SK-N-SH treated with all-trans-retinoic acid at 6 μM for 48 hours (cell line): ENCODE results near the gene TMEM178B.

Source experiments
- ATAC-seq: fragments of 200-7000 bp; cut with Tn5 transposase; 3 replicates; pipeline ENCODE4 v1.9.1; 2020; ENCODE audit warnings: mild to moderate bottlenecking, moderate library complexity
- ARNTL ChIP-seq: fragments of 450-650 bp; formaldehyde crosslinking; IDR thresholded peaks from 2 replicates; pipeline ENCODE4 v1.5.0; 2020; ENCODE audit warnings: low read depth, mild to moderate bottlenecking, moderate library complexity, borderline replicate concordance
- BACH2 ChIP-seq: fragments of 250-450 bp; sonication (Bioruptor Pico); IDR thresholded peaks from 2 replicates; pipeline ENCODE4 v1.9.0; 2021; ENCODE audit warnings: mild to moderate bottlenecking, borderline replicate concordance
- CREB5 ChIP-seq: fragments of 250-450 bp; sonication (Bioruptor Pico); IDR thresholded peaks from 2 replicates; pipeline ENCODE4 v1.5.1; 2020; ENCODE audit warnings: low read depth, mild to moderate bottlenecking, moderate library complexity
- CSDC2 ChIP-seq: fragments of 250-450 bp; sonication (Bioruptor Pico); IDR thresholded peaks from 2 replicates; pipeline ENCODE4 v1.5.0; 2020; ENCODE audit warnings: mild to moderate bottlenecking, moderate library complexity
- CSRNP3 ChIP-seq: fragments of 250-450 bp; sonication (Bioruptor Pico); IDR thresholded peaks from 2 replicates; pipeline ENCODE4 v1.5.1; 2021; ENCODE audit warnings: mild to moderate bottlenecking, moderate library complexity
- PPARA ChIP-seq: fragments of 250-450 bp; sonication (Bioruptor Pico); IDR thresholded peaks from 2 replicates; pipeline ENCODE4 v1.5.0; 2020; ENCODE audit warnings: mild to moderate bottlenecking, borderline replicate concordance
- RARB ChIP-seq: fragments of 250-450 bp; sonication (Bioruptor Pico); IDR thresholded peaks from 2 replicates; pipeline ENCODE4 v1.8.0; 2021; ENCODE audit warnings: mild to moderate bottlenecking, moderate library complexity
- TCF4 ChIP-seq: fragments of 250-450 bp; sonication (Bioruptor Pico); IDR thresholded peaks from 2 replicates; pipeline ENCODE4 v1.8.0; 2021; ENCODE audit warnings: mild to moderate bottlenecking, moderate library complexity, borderline replicate concordance
- TSHZ2 ChIP-seq: fragments of 250-450 bp; sonication (Bioruptor Pico); IDR thresholded peaks from 2 replicates; pipeline ENCODE4 v1.5.0; 2020; ENCODE audit warnings: mild to moderate bottlenecking, moderate library complexity
- ZC3H10 ChIP-seq: fragments of 250-450 bp; sonication (Bioruptor Pico); IDR thresholded peaks from 2 replicates; pipeline ENCODE4 v1.5.1; 2021; ENCODE audit warnings: mild to moderate bottlenecking, moderate library complexity
- ZFP3 ChIP-seq: fragments of 250-450 bp; sonication (Bioruptor Pico); IDR thresholded peaks from 2 replicates; pipeline ENCODE4 v1.5.0; 2020; ENCODE audit warnings: mild to moderate bottlenecking, moderate library complexity
- ZNF565 ChIP-seq: fragments of 450-650 bp; formaldehyde crosslinking; conservative IDR thresholded peaks from 2 replicates; pipeline ENCODE4 v1.5.0; 2020; ENCODE audit warnings: low read depth, mild to moderate bottlenecking, moderate library complexity
- ZNF70 ChIP-seq: fragments of 450-650 bp; formaldehyde crosslinking; IDR thresholded peaks from 2 replicates; pipeline ENCODE4 v1.5.0; 2020; ENCODE audit warnings: mild to moderate bottlenecking, moderate library complexity
- TF ChIP-seq, protein P1 (sequence below): fragments of 250-450 bp; sonication (Bioruptor Pico); IDR thresholded peaks from 2 replicates; pipeline ENCODE4 v1.8.0; 2021; ENCODE audit warnings: low read depth, mild to moderate bottlenecking, moderate library complexity, borderline replicate concordance
- TF ChIP-seq, protein P2 (sequence below): fragments of 250-450 bp; sonication (Bioruptor Pico); IDR thresholded peaks from 2 replicates; pipeline ENCODE4 v1.8.0; 2020; ENCODE audit warnings: mild to moderate bottlenecking, moderate library complexity, borderline replicate concordance

Gene TMEM178B

GRCh38 chr7:141409801-141410329 lies 336.0 kb downstream of the TMEM178B start:
- TF ChIP-seq ARNTL (CRISPR knock-in tag) (no peak), ZFP3 (CRISPR knock-in tag) (no peak), BACH2 (CRISPR knock-in tag) (no peak), TCF4 (CRISPR knock-in tag) (no peak), ZNF70 (CRISPR knock-in tag) (no peak), TSHZ2 (CRISPR knock-in tag) (no peak), RARB (CRISPR knock-in tag) (no peak), CREB5 (CRISPR knock-in tag) (no peak)
- no peak for ATAC-seq

DNA sequence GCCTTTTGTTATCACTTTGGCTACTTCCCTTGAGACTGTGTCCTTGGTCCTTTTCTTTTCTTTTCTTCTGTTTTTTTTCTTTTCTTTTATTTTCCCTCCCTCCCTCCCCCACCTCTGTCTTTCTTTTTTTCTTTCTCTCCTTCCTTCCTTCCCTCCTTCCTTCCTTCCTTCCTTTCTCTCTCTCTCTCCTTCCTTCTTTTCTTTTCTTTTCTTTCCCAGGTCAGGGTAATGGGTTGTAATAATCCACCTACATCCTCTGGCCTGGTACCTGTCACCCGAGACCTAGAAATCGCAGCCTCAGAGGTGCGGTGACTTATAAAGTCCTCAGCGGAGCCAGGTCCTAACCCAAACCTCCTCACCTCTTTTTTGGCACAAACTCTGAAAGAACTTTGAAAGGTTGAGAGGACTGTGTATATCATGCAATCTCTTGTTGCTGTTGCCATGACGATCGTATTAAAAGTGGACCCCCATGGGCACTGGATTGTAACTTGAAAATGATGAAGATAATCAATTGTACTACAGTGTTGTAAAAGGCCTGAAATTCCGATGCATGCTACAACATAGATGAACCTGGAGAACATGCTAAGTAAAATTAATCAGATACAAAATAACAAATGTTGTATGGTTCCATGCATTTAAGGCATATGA lies 336.6 kb downstream of the TMEM178B start:
- no peak for TF ChIP-seq CSRNP3 (CRISPR knock-in tag)
- TF ChIP-seq PPARA (CRISPR knock-in tag), result no peak
- TF ChIP-seq, protein P1, sequence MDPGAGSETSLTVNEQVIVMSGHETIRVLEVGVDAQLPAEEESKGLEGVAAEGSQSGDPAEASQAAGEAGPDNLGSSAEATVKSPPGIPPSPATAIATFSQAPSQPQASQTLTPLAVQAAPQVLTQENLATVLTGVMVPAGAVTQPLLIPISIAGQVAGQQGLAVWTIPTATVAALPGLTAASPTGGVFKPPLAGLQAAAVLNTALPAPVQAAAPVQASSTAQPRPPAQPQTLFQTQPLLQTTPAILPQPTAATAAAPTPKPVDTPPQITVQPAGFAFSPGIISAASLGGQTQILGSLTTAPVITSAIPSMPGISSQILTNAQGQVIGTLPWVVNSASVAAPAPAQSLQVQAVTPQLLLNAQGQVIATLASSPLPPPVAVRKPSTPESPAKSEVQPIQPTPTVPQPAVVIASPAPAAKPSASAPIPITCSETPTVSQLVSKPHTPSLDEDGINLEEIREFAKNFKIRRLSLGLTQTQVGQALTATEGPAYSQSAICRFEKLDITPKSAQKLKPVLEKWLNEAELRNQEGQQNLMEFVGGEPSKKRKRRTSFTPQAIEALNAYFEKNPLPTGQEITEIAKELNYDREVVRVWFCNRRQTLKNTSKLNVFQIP (CRISPR knock-in tag), result no peak
- TF ChIP-seq TCF4 (CRISPR knock-in tag), result no peak
- no peak for TF ChIP-seq ZNF565
- ATAC-seq, result no peak

DNA sequence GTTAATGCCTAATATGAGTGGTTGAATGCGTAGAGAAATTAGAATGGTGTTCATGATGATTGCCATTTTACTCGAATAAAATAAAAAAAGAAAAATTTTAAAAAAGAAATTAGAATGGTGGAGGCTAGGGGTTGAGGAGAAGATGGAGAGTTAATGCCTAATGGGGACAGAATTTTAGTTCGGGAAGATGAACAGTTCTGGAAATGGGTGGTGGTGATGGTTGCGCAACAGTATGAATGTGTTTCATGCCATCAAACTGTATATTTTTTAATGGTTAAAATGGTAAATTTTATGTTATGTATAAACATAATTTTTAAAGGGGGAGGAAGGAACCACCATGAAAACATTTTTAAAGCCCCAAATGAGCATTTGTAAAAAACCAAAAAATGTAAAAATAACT lies 337.3 kb downstream of the TMEM178B start:
- ATAC-seq, result no peak
- TF ChIP-seq CSDC2 (CRISPR knock-in tag) (no peak), PPARA (CRISPR knock-in tag) (no peak), TCF4 (CRISPR knock-in tag) (no peak), ZC3H10 (no peak), CREB5 (CRISPR knock-in tag) (no peak)
- TF ChIP-seq, protein P2, sequence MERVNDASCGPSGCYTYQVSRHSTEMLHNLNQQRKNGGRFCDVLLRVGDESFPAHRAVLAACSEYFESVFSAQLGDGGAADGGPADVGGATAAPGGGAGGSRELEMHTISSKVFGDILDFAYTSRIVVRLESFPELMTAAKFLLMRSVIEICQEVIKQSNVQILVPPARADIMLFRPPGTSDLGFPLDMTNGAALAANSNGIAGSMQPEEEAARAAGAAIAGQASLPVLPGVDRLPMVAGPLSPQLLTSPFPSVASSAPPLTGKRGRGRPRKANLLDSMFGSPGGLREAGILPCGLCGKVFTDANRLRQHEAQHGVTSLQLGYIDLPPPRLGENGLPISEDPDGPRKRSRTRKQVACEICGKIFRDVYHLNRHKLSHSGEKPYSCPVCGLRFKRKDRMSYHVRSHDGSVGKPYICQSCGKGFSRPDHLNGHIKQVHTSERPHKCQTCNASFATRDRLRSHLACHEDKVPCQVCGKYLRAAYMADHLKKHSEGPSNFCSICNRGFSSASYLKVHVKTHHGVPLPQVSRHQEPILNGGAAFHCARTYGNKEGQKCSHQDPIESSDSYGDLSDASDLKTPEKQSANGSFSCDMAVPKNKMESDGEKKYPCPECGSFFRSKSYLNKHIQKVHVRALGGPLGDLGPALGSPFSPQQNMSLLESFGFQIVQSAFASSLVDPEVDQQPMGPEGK (CRISPR knock-in tag), result no peak

- TF ChIP-seq BACH2 (CRISPR knock-in tag) (no peak), ARNTL (CRISPR knock-in tag) (no peak), PPARA (CRISPR knock-in tag) (no peak), CREB5 (CRISPR knock-in tag) (no peak)
- no peak for ATAC-seq
These were observed 342.1 kb downstream of the TMEM178B start for GRCh38 chr7:141415999-141416398.
